SU-DHL-6 (cell line): ENCODE results near the gene NCAPD3.
A peak's percentile ranks its signal among the peaks of the same experiment; 100 is the strongest.

Source experiments
- H2AFZ ChIP-seq: fragments of 200-600 bp; sonication (generic); 2 replicates; pipeline ENCODE4 v1.6.1; 2014; ENCODE audit warnings: low read depth, mild to moderate bottlenecking, moderate library complexity, mixed read lengths, antibody characterized with exemption, low read length; ENCODE audit not compliant: severe bottlenecking
- H3F3A ChIP-seq: fragments of 200-600 bp; shearing (Covaris generic); 2 replicates; pipeline ENCODE4 v1.6.0; 2016; ENCODE audit warnings: antibody characterized with exemption, mild to moderate bottlenecking; ENCODE audit not compliant: insufficient read depth
- H3K27ac ChIP-seq: fragments of 200-600 bp; sonication (generic); 2 replicates; pipeline ENCODE4 v1.5.1; 2016; ENCODE audit warnings: low read depth, mild to moderate bottlenecking, low read length, moderate library complexity, mixed read lengths
- H3K27me3 ChIP-seq: fragments of 200-600 bp; sonication (generic), shearing (Covaris generic); 2 replicates; pipeline ENCODE4 v1.6.0; 2014; ENCODE audit warnings: mild to moderate bottlenecking, low read length
- H3K36me3 ChIP-seq: fragments of 200-600 bp; sonication (generic); 2 replicates; pipeline ENCODE4 v1.6.1; 2014; ENCODE audit warnings: mild to moderate bottlenecking, low read length, mixed read lengths
- H3K4me2 ChIP-seq: fragments of 300-600, 200-600 bp; shearing (Covaris generic), sonication (generic); 2 replicates; pipeline ENCODE4 v1.6.0; 2014; ENCODE audit warnings: low read length, low read depth, mild to moderate bottlenecking; ENCODE audit not compliant: poor library complexity, severe bottlenecking
- H3K4me3 ChIP-seq: fragments of 200-600 bp; sonication (generic); 2 replicates; pipeline ENCODE4 v1.5.1; 2014; ENCODE audit warnings: antibody characterized with exemption, low read length, mild to moderate bottlenecking, mixed read lengths; ENCODE audit not compliant: insufficient read depth, poor library complexity, severe bottlenecking
- H3K79me2 ChIP-seq: fragments of 200-600 bp; sonication (generic); 2 replicates; pipeline ENCODE4 v1.6.1; 2014; ENCODE audit warnings: mild to moderate bottlenecking, low read length, moderate library complexity; ENCODE audit not compliant: insufficient read depth
- H3K9ac ChIP-seq: fragments of 200-600 bp; sonication (generic); 2 replicates; pipeline ENCODE4 v1.7.0; 2014; ENCODE audit warnings: mild to moderate bottlenecking, low read length
- H3K9me2 ChIP-seq: fragments of 200-600 bp; sonication (generic); replicated peaks from 2 replicates; pipeline ENCODE4 v1.6.1; 2014; ENCODE audit warnings: low read length; ENCODE audit not compliant: insufficient read depth
- H3K9me3 ChIP-seq: fragments of 200-600 bp; sonication (generic); 2 replicates; pipeline ENCODE4 v1.6.1; 2014; ENCODE audit warnings: low read length, mixed read lengths; ENCODE audit not compliant: insufficient read depth
- H4K20me1 ChIP-seq: fragments of 200-600 bp; sonication (generic); 2 replicates; pipeline ENCODE4 v1.6.1; 2014; ENCODE audit warnings: low read depth, mild to moderate bottlenecking, antibody characterized with exemption, low read length, moderate library complexity, mixed read lengths
- CTCF ChIP-seq: fragments of 200-600 bp; sonication (generic); IDR thresholded peaks from one replicate; pipeline ENCODE4 v1.5.1; 2017; ENCODE audit warnings: antibody characterized with exemption, mild to moderate bottlenecking, low read length, moderate library complexity; ENCODE audit not compliant: insufficient read depth, poor library complexity, severe bottlenecking
- EZH2phosphoT487 ChIP-seq: fragments of 200-600 bp; sonication (generic), shearing (Covaris generic); conservative IDR thresholded peaks from 2 replicates; pipeline ENCODE4 v1.6.1; 2018; ENCODE audit warnings: mild to moderate bottlenecking, antibody characterized with exemption, low read length, moderate library complexity, mixed read lengths

The NCAPD3 gene

GRCh38 chr11:134207538-134208239, 16.1 kb downstream of the NCAPD3 start:
- H3K4me2 ChIP-seq, result no peak overlapping the region
- no peaks in the 10 kb centered on the region for H3K27me3 ChIP-seq
- no peak overlapping the region for H3K9ac ChIP-seq
- H3K9me2 ChIP-seq, result no peaks in the 10 kb centered on the region
- H4K20me1 ChIP-seq, result no peaks in the 10 kb centered on the region
- H3K9me3 ChIP-seq, result no peaks in the 10 kb centered on the region
- H3K27ac ChIP-seq, result no peak overlapping the region
- peak; percentile 14 for TF ChIP-seq CTCF
- TF ChIP-seq EZH2phosphoT487, result no peak
- H3K4me3 ChIP-seq, result no peak overlapping the region
- 0 out of 2 replicates have a peak, but pooled peaks cover 2% of the 10 kb centered on the region for H3K36me3 ChIP-seq
- no peaks in the 10 kb centered on the region for H3F3A ChIP-seq
- no peak overlapping the region for H2AFZ ChIP-seq
- H3K79me2 ChIP-seq, result peaks cover 9% of the 10 kb centered on the region; the same call in 1 of the 2 replicates

GRCh38 chr11:134206185-134206584, 17.6 kb downstream of the NCAPD3 start:
- Histone ChIP-seq H3F3A (no peaks in the 10 kb centered on the region), H3K27me3 (no peaks in the 10 kb centered on the region), H3K27ac (no peak overlapping the region), H3K9me2 (no peaks in the 10 kb centered on the region), H3K9ac (no peak overlapping the region), H3K4me2 (no peak overlapping the region), H3K4me3 (no peak overlapping the region), H4K20me1 (no peaks in the 10 kb centered on the region), H3K79me2 (no peaks in the 10 kb centered on the region), H3K36me3 (0 out of 2 replicates have a peak, but pooled peaks cover 3% of the 10 kb centered on the region), H3K9me3 (no peaks in the 10 kb centered on the region), H2AFZ (no peak overlapping the region)
- TF ChIP-seq EZH2phosphoT487 (no peak), CTCF (no peak)

GRCh38 chr11:134205729-134206128, 18.0 kb downstream of the NCAPD3 start:
- H4K20me1 ChIP-seq, result no peaks in the 10 kb centered on the region
- no peaks in the 10 kb centered on the region for H3K79me2 ChIP-seq
- H3K9me2 ChIP-seq, result no peaks in the 10 kb centered on the region
- no peaks in the 10 kb centered on the region for H3K27me3 ChIP-seq
- H3K4me2 ChIP-seq, result no peak overlapping the region
- H3K9ac ChIP-seq, result no peak overlapping the region
- no peak overlapping the region for H3K27ac ChIP-seq
- H3K9me3 ChIP-seq, result no peaks in the 10 kb centered on the region
- H3K4me3 ChIP-seq, result no peak overlapping the region
- no peak for TF ChIP-seq EZH2phosphoT487
- no peak for TF ChIP-seq CTCF
- H3K36me3 ChIP-seq, result 0 out of 2 replicates have a peak, but pooled peaks cover 3% of the 10 kb centered on the region
- no peak overlapping the region for H2AFZ ChIP-seq
- H3F3A ChIP-seq, result no peaks in the 10 kb centered on the region
